ENCODE results near the gene SEC62.
A peak's percentile ranks its signal among the peaks of the same experiment; 100 is the strongest.

The SEC62 gene

DNA sequence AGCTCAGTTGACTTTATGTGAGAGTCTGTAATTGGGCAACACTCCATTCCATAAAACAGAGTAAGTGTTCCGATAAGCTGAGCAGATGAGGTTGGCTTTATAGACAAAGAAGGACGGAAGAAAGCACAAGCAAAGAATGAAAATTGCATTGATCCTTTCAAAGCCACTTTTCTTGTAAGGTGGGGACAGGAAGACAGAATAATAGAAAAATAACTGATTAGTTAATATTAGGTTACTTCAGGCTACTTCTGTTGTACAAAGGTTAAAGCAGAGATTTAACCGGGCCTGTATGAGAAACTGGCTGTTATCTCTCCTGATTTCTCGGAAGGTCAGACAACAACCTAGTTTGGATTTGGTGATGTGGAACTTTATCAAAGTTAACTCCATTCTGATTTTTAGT is 55.7 kb downstream of the SEC62 start:
- DNase-seq: no peak

DNA sequence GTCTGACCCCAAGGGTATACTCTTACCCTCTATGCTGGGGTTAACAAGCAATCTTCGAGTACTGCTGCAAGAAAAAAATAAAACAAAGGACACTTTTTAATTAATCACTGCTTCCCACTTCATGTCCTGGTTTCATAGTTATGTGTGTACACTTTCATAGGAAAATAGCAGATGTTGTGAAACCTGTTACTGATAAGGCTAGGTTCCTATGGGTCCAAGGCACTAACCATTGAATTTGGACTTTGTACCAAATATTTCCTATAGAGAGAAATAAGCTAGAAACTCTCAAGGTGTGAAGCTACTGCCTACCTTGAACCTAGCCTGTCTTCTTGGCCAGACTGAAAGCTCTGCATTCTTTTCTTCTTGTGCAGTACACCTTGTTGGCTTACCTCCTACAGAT is 56.6 kb downstream of the SEC62 start:
- DNase-seq: no peak

DNA sequence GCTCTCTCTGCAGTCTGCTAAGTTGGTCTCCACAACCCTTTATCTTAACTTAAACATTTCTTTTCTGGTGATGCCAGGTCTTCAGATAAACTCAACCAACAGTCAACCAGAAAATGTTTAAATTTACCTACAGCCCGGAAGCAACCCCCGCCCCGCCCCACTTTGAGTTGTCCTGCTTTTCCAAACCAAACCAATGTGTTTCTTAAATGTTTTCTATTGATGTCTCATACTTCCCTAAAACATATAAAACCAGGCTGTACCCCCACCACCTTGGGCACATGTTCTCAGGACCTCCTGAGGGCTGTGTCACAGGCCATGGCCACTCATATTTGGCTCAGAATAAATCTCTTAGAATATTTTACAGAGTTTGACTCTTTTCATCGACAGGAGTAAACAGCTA is 58.0 kb downstream of the SEC62 start:
- no peak for DNase-seq

DNA sequence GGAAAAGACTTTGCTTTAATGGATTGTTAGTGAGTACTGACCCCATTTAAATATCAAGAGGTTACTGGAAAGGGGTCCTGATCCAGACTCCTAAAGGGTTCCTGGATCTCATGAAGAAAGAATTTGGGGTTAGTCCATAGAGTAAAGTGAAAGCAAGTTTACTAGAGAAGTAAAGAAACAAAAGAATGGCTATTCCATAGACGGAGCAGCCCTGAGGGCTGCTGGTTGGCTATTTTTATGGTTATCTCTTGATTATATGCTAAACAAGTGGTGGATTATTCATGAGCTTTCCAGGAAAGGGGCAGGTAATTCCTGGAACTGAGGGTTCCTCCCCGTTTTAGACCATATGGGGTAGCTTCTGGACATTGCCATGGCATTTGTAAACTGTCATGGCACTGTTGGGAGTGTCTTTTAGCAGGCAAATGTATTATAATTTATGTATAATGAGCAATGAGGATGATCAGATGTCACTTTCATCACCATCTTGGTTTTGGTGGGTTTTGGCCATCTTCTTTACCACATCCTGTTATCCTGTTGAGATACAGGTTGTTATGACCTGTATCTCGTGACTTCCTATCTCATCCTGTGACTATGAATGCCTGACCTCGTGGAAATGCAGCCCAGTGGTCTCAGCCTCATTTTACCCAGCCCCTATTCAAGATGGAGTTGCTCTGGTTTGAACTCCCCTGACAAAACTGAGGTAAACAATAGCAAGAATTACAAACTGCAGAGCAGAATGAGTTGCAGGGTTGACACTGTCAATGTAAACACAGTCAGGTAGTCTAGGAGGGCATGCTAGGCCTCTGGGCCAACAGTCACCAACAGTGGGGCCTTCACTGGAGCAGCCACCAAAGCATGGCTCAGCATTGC is 60.9 kb downstream of the SEC62 start:
- no peak for DNase-seq

DNA sequence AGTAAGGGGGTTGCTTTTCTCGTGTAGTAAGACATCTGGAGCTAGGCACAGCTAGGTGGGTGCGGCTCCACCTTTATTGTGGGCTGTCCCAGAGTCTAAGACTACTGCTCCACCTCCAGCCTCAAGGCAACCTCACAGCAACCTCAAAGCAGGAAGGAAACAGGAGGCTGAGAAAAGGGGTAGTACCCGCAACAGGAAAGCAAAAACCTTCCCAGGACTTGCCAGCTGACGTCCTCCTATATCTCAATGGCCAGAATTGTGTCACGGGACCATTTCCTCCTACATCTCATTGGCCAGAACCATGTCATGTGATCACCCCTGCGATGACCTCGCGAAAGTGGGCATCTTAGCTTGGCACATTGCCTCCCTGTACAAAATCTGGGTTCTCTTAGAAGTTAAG is 66.9 kb downstream of the SEC62 start:
- DNase-seq: no peak

DNA sequence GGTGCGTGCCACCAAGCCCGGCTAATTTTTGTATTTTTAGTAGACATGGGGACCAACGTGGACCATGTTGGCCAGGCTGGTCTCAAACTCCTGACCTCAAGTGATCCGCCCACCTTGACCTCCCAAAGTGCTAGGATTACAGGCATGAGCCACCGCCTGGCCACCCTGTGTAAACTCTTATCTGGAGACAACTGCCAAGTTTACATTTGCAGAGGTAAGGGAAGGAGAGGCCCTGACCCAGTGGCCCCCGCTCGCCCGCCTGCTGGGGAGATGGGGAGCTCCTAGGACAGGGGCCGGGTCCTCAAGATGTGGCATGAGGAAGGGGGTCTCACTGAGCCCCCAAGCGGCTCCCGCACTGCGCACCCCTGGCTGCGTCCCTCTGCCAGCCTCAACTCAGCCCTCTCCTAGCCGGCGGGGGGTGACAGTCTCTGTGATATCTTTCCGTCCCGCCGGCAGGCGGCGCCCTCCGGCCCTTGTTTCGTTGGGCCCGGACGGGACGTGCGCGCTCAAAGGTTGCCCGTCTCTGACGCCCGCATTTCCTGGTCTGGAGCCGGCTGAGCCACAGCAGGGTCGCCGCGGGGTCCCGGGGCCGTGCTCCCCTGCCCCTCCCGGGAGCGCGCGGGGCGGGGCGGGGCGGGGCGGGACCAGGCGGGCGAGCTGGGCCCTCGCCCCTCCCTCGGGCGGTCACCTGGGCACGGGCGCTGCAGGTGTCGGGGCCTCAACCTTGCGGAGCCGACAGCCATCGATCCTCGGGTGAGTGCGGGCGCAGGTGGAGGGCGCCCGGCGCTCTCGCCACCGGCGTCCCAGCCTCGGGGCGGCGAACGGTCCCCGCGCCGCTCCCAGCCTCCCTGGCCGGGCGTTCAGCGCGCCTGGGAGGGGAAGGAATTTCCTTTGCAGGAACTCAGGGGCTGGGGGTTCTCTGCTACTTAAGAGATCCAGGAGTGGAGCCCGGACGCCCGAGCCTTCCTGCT is 71.1 kb downstream of the SEC62 start, which contains the start of gene GPR160:
Gene GPR160 (plus strand): TSS at position 533 of the 971 bp plus-strand sequence. CDS start 45,978 bp downstream, outside the sequence.
- DNase-seq: peak; percentile 32

DNA sequence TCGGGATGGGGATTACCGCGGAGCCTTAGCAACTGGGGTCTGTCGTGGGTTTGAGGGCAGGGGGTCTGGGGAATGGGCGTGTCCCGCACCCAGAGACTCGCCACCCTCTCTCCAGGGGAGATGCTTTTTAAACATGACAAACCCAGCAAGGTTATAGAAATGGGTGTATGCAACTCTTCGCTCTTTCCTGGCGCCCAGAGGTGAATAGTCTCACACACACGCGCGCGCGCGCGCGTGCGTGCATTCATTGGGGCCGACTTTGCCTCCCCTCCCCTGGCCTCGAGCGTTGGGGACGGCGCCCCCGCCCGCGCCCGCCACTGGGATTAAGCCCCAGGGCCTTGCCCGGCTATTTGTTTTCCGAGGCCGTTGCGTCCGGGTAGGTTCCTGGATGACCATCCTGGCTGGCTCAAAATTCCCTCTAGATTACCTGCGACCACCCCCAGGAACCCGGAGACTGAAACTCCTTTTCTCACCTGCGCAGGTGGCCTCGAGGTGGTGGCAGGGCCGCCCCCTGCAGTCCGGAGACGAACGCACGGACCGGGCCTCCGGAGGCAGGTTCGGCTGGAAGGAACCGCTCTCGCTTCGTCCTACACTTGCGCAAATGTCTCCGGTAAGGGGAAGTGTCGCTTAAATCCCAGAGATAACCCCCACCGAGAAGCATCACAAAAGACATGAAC is 72.0 kb downstream of the SEC62 start:
- no peak for DNase-seq

DNA sequence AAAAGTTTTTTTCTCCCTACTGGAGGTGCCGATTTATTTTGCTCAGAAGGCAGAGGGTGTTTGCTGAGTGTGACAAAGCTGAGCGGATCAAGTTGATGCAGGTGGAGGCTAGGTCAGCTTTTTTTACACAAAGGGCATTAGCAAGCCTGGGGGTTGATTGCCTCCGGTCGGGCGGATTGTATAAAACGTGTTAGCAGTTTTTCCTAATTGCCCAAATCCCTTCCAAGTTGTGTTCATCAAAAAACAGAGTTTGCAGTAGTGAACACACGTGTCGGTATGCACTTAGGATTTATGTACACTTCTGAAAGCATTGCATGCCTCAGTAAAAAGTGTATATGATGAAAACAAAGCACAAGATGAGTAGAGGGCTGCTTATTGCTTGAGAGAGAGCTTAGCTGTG is 73.8 kb downstream of the SEC62 start:
- DNase-seq: no peak

DNA sequence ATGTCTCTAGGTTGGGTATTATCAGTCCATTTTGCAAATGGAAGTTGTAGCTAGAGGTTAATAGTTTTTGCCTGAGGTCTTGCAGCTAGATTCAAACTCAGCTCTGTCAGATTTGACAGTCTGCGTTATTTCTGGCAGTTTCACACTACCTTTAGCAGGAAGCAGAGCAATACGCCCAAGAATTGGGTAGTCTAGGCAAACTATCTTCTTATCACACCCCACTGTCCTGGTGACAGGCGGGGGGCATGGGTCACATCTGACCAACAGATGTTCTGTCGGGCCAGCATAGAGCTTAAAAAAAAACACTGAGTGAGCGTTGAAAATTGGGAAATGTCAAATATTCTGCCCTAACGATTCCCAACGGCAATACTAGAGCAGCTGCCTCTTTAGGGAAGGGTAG is 76.9 kb downstream of the SEC62 start:
- DNase-seq: no peak

DNA sequence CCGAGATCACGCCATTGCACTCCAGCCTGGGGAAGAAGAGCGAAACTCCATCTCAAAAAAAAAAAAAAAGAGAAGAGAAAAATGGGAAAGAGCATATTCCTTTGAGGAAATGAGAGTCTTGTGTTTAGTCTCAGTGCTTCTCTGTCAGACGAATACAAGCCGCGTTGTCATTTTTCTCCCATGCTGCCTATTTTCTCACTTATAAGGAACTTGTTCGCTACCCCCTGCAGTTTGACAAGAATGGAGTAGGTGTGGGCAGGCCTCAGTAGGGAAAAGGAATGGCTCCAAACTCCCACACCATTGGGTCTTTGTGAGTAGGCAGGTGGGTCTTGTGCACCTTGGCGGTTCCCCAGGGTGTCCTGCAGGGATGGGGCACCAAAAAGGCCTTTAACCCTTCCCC is 77.7 kb downstream of the SEC62 start:
- DNase-seq: no peak

DNA sequence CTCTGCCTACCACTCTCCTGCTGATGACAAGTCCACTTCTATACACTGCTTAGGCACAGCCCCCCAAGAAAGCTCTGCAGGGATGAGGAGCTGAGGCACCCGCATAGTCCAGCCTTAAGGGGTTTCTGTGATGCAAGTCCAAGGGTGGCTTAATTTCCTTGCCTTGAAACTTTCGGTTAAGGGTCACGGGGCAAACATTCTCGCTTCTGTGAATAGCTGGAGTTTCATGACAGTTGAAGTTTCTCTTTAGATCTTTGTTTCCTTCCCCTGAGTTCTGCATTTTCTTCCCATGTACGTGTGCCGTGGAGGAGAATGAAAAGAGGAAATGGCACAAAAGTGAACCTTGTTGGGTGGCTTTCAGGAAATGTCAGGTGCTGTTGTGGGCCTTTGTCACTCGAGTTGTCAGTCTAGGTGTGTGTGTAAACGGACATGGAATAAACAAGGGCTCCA is 78.2 kb downstream of the SEC62 start:
- no peak for DNase-seq

DNA sequence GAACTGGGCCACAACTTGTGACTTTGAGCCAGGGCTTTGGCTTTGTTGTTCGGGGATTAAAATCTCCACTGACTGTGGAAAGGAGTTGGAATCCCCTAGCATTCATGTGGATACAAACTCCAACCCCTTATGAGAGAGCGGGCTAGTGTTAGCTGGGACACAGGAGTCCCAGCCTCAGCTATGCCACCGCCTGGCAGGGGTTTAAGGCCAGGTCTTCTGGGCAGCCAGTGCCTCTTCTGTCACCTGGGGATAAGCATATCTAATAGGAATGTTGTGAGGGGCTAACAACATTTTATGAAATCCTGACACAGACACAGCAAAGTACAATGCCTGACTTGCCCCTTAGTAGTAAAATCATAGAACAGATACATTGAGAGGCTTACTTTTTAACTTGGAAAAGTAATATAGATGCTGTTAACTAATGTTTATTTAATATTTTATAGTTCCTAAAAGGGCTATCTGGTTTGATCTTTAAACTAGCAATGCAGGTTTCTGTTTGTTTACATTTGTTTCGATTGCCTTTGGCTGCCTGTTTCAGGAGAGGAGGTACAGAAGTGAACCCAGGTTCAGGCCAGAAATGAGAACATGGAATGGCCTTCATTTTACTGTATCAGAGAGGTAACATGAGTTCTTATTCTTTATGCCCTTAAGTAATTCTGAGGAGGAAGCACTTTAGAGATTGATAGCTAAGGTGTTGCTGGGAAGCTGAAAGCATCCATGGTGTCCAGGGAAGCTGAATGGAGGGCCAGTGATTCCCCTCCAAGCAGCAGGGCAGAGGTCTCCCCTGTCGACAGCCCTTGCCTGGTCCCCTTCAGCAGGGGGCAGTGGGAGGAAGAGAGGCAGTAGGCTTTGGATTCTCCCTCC is 79.9 kb downstream of the SEC62 start:
- no peak for DNase-seq

DNA sequence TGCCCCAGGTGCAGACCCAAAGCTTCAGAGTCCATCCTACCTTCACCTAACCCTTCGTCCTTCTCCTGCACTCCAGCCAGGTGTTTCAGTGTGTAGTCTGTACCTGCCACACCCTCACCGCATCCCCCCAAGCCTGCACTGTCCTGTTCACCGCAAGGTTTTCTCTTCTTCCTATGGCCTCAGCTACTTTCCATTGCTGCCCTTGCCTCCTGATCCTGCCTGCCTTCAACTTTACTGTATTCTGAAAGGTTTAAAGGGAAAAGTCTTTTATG is 80.5 kb downstream of the SEC62 start:
- DNase-seq: no peak
